Islet precursor cell (in vitro differentiated cells): ENCODE data around the gene DPF3.

Experiments used
- DNase-seq: peaks from one replicate; pipeline ENCODE4 v3.0.0-alpha.2; 2018

DPF3 gene

DNA sequence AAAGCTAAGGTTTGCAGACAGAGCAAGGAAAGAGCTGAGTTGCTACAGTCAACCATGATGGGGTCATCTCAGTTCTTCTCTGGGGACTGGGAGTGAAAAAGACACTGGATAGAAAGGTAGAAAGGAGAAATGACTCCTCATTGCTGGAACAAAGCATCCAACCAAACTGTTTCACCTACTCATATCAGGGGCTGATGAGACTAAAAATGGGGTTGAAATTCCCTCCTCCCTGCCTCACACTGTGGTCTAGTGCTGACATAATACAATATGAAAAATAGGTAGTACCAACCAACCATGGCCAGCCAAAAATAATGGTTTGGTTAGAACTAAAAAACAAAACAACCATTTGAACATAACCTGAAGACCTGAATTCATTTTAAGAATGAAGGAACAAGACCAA is 220.7 kb downstream of the DPF3 start:
- DNase-seq: no peak

DNA sequence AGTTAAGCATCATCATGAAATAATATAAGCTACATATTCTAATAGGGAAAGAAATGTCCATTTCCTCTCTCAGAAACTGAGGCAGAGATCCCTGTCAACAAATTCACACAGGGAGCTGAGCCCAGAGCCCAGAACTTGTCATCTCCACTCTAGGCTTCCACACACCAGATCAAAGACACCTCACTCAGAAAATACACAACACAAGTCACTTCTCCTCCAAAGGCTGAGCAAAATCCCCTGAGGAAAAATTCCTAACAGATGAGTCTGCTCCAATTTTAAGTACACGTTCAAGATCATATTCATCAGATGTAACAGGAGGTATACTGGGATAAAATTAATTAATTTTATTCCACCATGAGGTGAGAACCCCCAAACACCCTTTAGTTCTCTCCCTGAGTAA is 227.3 kb downstream of the DPF3 start:
- DNase-seq: no peak

DNA sequence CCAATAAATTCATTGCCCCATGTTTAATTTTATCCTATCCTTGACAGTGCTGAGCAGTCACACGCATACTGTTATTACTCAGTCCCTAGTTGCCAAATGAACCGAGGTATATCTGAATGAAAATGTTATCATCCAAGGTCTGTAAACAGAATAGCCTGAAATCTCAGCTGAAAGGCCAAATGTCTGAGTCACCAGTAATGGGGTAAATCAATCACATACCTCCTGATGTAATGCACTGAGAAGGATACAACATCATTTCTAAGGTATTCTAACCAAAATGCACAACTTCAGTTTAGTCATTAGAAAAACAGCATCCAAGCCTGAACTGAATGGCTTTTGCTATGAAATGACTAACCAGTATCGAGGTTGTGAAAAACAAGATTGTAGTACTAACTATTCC is 228.6 kb downstream of the DPF3 start:
- no peak for DNase-seq

DNA sequence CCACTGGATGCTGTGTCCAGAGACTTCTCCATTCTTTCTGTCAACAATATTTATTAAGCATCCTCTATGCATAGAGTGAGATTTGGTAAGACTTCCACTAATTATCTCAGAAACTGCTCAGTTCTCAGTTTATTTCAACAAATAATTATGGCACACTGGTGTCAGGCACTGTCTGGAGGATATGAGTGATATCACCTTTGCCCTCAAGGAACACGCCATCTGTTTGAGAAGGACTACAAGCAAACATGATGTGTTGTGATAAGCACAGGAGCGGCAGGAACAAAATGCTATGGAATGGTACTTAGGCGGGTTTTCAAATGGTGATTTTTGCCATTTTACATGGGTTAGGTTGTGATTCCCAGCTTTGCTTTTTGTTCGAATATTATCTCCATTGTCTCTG is 229.2 kb downstream of the DPF3 start:
- DNase-seq: no peak

DNA sequence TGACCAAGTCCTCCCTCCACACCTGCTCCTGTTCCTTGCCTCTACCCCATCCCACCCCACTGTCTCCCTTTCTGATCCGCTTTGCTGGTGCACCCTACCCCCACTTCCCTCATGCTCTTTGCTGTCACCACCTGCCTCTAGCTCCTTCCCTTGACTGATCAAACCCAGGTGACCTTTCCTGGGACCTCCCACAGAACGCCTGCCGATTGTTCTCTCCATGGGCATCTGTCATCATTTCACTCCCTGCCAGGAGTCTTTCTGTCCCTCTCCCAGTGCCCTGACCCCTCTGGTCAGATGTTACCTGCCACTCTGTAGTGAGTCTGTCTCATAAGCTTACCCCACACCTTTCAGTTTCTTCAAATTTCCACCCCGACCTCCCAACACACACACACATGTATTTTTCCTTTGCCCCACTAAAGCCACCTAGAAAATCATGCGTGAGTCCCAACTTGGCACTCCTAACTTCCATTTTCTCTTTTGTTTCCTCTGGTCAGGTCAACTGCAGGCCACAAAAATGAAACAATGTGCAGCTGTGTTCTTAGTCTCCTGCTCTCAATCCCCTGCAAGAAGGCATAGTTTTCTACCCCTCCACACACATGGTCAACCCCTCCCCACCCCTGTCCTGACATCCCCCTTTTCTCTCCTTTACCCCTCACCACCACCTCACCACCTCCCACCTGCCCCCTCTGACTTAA is 229.8 kb downstream of the DPF3 start:
- DNase-seq: no peak

DNA sequence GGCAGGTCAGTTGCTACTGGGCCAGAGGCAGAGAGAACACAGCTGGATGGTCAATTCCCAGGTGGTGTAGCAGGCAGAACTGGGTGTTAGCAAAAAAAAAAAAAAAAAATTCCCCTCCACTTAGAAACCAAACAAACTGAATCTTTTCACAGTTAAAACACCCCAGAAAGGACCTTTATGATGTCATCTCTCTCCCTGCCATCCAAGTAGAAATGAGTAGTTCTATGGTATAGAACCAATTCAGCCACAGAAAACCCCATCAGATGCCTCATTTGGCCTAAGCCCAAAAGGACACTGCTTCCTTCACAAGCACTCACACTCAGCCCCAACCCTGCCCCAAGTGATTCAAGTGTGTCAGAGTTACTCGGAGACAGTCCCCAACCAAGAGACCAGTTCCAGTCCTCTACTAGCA is 230.8 kb downstream of the DPF3 start:
- DNase-seq: no peak

DNA sequence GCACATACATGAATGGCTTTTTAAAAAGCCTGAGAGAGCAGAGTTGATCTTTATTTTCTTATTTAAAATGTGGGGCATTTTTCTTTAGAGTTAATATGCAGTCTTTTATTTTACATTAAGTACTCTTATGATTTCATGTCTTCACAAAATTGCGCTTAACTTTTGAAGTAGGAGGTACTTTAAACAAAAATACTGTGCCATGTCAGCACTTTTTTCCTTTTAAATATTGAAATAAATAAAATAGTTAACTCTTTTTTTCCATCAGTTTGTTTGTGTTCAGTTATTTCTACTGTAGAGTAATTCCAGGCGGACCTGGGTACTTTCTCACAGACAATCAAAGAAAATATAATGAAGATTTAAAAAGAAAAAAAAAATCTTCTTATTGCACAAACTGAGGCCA is 231.7 kb downstream of the DPF3 start:
- no peak for DNase-seq

DNA sequence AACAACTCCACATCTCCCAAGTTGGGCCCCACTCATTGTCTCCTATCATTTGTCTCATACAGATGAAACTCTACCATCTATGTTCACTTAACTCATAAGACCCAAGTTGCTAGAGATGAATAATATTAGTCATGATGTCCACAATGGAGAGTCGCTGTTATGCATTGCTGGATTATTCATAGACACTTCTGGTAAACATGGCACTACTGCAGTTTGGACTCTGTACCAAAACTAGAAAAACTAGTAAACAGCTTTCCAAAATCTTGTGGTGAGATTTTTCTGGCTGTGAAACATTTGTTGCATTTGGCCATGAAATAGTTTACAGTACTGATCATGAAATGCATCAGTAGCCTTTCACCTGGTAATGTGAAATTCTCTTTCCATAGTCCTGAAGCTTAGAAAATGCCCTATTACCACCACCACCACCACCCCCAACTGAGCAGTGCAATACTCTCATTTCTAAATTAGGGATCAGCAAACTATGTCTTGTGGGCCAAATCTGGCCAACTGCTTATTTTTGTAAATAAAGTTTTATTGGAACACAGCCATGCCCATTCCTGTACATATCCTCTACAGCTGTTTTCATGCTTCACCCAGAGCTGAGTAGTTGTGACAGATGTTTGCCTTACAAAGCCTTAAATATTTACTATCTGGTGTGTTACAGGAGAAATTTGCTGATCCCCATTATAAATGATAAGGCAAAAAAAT is 236.5 kb downstream of the DPF3 start:
- DNase-seq: no peak

DNA sequence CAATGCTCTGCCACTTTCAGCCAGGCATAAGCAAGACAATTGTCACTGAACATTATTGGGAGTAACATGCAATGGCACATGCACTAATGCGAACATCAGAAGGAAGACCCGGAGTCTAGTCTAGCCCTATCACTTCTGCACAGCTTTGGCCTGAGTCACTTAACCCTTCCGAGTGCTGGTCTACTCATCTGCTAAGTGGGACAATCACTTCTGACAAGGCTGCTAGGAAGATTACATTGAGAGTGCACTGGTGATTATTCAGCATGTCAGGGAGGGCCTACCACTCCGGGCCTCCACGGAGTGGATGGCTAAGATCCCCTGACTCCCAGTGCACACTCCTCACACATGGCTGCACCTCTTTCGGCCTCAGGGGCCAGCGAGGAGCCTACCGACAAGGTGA is 240.9 kb downstream of the DPF3 start:
- no peak for DNase-seq

DNA sequence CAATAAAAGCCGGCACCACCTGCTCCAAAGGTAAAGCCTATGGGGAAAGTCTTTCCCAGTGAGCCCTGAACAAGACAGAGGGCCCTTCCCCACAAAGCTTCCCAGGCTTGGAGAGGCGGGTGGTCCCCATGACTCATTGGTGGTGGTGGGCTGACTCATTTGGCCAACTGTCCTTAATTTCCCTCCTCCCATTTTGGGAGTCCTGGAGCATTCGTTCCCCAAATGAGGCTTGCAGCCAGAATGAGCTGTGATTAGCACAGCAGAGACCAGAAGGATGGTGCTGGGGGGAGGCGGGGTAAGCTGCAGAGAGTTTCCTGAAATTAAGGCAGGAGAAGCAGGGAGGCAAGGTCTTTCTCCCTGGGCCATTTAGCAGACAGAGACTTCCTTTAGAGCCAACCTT is 241.7 kb downstream of the DPF3 start:
- no peak for DNase-seq

DNA sequence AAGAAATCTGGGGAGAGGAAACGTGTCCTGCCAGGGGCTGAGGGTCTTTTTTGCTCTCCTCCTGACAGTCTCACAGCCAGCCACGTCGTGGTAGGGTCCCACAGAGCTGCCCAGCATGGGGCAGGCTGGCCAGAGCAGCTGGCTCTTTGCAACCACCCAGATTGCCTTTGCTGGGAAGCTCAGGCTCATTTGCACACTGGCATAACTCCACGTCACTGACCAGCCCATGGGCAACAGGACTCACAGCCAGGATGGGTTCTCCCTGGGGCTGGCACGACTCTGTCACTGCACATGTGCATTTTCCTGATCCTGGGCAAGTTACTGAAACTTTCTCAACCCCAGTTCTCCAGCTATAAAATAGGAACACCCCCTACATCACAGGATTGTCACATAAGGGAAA is 242.2 kb downstream of the DPF3 start:
- DNase-seq: no peak

DNA sequence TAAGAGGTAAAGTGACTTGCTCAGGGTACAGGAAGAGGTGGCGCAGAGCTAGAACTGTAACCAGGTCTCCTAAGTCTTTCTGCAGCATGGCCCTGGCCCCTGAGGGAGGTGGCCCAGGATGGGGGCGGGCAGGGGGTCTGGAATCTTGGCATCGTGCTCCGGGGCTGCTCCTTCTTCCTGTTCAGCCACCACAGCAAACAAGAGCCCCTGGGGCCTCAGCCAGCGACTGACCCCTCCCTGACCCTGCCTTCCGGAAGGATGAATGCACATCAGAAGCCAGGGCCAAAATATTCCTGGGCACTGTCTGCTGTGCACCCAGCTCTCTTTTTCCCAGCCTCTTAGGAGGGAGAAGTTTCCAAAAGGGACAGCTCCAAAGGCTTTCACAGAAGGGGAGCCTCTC is 242.8 kb downstream of the DPF3 start:
- DNase-seq: no peak

DNA sequence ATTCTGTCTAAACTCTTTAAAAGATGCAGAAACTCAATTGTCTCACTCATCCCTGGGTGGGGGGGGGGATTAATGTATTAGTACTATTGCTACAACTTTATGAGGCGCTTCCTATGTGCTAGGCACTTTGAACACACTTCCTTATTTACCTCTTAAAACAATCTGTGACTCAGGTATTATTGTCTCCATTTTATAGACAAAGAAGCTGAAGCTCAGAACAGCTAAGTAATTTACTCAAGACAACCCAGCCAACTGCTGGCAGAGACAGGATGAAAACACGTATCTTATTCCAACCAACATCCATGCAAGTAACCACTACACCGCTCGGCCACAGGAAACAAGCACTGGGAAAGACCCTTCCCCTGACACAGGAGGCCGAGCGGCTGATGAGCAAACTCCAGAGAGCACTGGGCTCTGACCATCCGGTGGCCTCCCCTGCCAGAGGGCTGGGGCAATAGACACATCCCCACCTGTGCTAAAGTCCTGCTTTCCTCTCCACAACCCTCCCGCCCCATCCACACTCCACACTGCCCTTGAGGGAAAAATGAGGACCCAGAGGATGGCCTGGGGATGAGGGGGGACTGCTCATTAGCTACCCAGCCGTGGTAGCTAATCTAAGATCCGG is 244.2 kb downstream of the DPF3 start:
- no peak for DNase-seq

DNA sequence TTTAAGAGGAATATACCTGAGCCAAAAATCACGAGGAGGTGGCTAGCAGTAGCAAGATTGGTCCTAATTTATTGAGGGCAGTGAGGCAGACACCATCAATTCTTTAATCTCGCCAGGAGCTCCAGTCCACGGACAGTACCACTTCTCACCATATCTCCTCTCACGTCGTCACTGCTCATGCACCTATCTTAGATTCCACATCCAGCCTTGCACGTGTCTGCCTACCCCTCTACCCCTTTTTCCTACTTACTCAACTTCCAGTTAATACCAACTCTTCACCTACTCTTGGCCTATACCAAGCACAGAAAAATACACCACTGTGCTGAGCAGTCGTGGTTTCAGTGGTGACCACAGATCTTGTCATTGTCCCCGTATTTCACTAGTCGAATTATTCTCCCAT is 246.1 kb downstream of the DPF3 start:
- DNase-seq: no peak

DNA sequence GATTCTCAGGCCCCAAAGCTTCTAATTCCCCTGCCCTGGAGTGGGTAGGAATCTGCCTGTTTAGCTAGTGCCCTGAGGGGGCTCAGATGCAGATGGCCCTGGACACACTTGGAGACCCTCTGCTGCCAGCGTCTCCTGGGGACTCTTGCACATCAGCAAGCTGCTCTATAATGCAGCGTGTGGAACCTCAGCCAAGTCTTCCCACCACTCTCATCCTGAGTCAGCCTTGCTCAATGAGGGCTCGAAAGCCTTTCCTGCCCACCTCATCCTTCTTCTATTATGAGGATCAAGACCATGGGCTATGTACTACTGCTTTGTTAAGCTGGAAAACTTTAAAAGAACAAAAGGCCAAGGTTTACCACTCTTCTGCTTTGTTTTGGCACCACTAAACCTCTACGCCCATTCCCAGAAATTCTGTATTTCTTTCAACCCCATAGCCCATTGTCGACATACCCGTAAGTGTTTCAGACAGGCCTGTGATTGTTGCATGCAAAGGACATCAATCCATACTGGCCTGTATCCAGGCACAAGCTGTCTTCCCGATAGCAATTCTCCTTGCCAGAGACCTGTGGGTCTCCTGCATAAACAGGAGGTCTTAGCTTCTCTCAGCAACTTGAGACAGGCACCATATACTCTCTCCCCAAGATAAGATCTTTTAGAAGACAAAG is 246.9 kb downstream of the DPF3 start:
- peak; percentile 35 for DNase-seq

DNA sequence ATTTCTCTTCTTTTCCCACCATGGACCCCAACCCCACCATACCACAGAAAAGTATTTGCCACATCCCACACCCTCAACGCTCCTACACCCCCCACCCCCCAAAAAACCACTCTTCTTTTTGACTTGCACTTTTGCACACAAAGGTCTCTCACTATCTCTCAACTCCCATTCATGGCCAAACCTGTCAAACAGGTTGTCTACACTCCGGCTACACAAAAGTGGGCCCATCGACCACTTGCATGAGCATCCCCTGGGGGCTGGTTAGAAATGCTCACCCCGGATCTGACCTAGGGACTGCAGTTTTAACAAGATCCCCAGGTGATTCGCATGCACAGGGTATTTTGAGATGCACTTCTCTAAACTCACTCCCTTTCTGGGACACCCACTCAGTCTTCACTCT is 248.2 kb downstream of the DPF3 start:
- DNase-seq: peak; percentile 58

DNA sequence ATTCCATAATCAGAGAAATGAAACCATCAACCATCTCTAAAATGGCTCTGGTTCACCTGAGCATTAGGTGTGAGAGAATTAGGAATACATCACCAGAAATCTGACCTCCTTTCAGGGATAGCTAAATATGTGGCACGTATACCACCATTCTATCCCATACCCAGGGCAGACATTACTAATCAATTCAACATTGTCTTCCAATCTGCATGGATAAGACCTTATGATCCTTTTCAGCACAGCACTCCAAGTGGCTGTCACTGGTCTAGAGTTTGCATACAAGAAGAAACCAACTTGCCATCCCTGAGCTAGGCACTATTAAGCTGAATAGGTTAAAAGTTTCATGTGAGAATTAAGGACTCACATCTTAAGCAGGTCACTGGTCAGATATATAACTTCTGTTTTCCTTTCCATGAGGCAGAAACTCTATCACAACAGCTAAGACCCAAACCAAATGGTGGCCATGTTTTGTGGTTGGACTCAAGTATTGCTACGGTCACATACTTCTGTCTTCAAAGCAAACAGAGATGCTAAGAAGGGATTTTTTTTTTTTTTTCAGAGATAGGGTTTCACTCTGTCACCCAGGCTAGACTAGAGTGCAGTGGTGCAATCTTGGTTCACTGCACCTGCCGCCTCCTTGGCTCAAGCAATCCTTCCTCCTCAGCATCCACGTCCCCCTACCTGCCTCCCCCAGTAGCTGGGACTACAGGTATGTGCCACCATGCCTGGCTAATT is 249.0 kb downstream of the DPF3 start:
- no peak for DNase-seq

DNA sequence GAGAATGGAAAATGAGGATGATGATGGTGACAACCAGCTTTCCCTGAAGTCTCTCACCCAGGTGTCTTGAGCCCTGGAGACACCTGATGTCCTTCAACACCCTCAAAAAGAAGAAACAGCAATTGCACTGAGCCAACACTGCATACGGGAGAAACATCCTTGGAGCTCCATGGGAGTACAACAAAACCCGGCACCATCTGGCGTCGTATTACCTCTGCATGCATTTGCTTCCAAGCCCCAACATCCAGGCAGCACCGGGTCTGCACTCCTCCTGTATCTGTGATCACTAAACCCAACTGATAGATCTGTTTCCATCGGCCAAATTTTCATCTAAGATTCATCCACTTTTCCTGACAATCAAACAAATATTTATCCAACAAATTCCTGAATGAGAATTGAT is 249.9 kb downstream of the DPF3 start:
- peak; percentile 30 for DNase-seq

DNA sequence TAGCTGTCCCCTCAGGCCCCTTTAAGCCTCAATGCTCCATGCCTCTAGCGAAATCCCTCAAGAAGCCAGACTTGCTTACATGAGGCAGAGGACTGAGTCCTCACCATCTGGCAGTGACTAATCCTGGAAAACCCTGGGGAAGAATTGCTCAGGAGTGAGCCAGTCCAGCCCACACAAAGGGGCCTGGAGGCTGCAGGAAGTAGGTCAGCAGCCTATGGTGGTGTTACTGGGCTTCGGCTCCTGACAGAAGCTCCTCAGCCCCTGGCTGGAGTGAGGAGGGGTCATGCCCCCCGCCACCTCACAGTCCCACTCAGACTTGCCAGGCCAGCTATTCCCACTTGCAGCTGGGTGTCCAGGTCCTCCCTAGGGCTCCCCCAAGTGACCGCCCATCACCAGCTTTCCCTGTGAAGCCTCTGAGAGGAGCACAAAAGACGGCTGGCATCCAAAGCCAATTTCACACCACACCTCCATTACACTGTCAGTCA is 250.5 kb downstream of the DPF3 start:
- DNase-seq: peak; percentile 97

DNA sequence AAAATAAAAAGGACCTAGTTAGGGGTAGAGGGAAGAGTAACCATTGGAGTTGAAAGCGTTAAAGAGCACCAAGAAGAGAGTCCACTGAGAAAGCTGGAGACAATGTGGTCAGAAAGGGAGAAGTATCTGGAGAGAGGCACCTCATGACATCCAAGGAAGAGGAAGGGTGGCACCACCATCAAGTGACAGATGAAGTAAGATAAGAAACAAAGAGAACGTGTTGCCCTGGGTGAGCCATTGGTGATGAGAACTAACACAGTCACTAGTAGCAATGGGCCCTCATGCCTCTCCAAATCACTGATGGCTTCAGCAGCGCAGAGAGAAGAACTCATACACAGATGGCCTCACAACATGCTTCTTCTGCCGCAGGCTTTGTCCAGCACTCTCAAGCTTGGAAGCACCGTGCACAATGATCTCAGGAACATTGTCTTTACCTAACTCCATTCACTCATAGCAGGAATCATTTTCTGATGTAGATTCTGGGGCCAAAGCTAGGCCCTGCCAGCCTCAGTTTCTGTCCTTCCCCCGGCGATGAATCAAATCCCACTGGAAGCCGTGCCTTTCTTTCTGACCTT is 252.9 kb downstream of the DPF3 start:
- no peak for DNase-seq

DNA sequence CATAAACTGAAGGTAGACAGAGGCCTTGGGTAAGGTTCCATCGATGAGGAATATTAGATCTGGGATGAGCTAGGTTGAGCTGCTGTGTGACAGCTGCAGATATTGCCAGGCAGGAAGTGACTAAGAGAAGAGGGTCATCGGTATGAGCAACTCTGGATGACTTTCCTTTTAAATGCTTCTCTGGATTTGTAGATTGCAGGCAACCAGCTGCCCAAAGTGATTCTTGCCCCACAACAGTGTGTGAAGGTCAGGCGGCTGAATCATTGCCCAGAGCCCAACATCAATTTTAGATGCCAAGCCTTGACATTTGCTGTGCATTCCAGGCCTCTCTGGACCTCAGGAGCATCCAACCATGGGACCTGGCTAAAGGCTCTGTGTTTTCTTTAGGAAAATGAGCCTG is 255.9 kb downstream of the DPF3 start:
- DNase-seq: peak; percentile 66

DNA sequence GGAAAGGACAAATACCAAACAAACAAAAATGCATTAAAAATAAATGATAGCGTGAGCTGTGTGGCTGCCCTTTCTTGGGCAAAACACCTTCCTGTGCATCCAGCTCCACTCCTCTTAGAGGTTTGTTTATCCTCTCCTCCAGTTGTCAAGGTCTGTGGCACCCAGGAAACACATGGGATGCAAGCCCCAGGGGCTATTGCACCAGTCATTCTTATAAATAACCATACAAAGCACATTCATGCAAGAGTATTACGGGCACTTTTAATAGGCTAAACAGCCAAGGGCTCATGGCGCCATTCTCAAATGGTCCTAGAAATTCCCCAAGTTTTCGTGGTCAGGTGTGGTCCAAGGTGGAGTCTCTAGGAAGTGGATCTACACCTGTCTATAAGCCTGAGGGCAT is 257.0 kb downstream of the DPF3 start:
- DNase-seq: no peak

DNA sequence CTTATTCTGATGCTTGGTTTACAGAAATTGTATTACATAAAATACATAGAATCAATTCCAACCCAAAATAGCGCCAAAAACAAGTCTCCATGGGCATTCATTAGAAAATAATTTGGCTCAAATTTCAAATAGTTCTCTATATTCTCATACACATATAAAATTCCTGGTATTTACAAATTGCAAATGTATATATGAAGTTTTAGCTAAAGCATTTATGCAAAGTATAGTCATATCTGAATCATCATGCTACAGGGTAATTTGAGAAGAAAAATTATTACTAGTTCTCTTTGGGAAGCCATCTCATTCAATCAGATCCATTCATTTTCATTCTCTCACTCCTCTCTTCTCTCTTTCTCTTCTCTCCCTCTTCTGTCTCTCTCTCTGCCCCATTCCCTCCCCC is 257.8 kb downstream of the DPF3 start:
- DNase-seq: no peak
